A549 treated with AZD9567 at 1 μM for 4 hours (cell line): ENCODE results near the gene KRTAP15-1. TPM values are rescaled to one million over a fixed set of nuclear protein-coding genes. Genes with fewer than 3 reads are reported as not detected.

Experiments used
- total RNA-seq: library from RNA; stranded (reverse); fragments of 200-300 nt; extraction: Qiagen RNA extraction; gene quantifications from 5 replicates; pipeline ENCODE4 v1.2.3, GENCODE V29; 2022; ENCODE audit not compliant: insufficient read depth

Gene KRTAP15-1
- total RNA-seq, result not detected in 5 replicates

GRCh38 chr21:30439975-30440374 is at the start of gene KRTAP15-1:
Gene KRTAP15-1 (plus strand): TSS chr21:30440275. CDS start chr21:30440328, 53 bp downstream.

GRCh38 chr21:30395731-30396130 is 44.3 kb upstream of the KRTAP15-1 start, which contains the start of gene KRTAP13-1:
Gene KRTAP13-1 (plus strand): TSS chr21:30396031. CDS start chr21:30396087, 56 bp downstream.

GRCh38 chr21:30425826-30426225 is 14.2 kb upstream of the KRTAP15-1 start, which contains the start of gene KRTAP13-3:
Gene KRTAP13-3 (minus strand): TSS chr21:30425926. CDS start chr21:30425912, 14 bp downstream.

GRCh38 chr21:30430170-30430655 is 9.9 kb upstream of the KRTAP15-1 start, which contains the start of gene KRTAP13-4:
Gene KRTAP13-4 (plus strand): TSS chr21:30430220. CDS start chr21:30430276, 56 bp downstream.

GRCh38 chr21:30480145-30480544 is 40.1 kb downstream of the KRTAP15-1 start, which contains the start of gene KRTAP19-1:
Gene KRTAP19-1 (minus strand): TSS chr21:30480367. CDS start chr21:30480317, 50 bp downstream.

GRCh38 chr21:30487336-30487735 is 47.3 kb downstream of the KRTAP15-1 start, which contains the start of gene KRTAP19-2:
Gene KRTAP19-2 (minus strand): TSS chr21:30487436. CDS start chr21:30487348, 88 bp downstream.

Other genes with a start within 250 kb of the KRTAP15-1 start
- gene CLDN8, start 224.2 kb upstream of the KRTAP15-1 start, total RNA-seq, result not detected in 5 replicates
- not detected in 5 replicates for gene KRTAP24-1, start 157.3 kb upstream of the KRTAP15-1 start, total RNA-seq
- not detected in 5 replicates for gene KRTAP25-1, start 150.8 kb upstream of the KRTAP15-1 start, total RNA-seq
- gene KRTAP26-1, start 120.0 kb upstream of the KRTAP15-1 start, total RNA-seq, result not detected in 5 replicates
- not detected in 5 replicates for gene KRTAP27-1, start 102.6 kb upstream of the KRTAP15-1 start, total RNA-seq
- not detected in 5 replicates for gene KRTAP23-1, start 91.7 kb upstream of the KRTAP15-1 start, total RNA-seq
- 0.09 TPM in 1 of 5 replicates, not detected in the others for gene KRTAP13-2, start 68.0 kb upstream of the KRTAP15-1 start, total RNA-seq
- gene KRTAP13-1, start 44.2 kb upstream of the KRTAP15-1 start, total RNA-seq, result not detected in 5 replicates
- gene KRTAP13-3, start 14.3 kb upstream of the KRTAP15-1 start, total RNA-seq, result not detected in 5 replicates
- not detected in 5 replicates for gene KRTAP13-4, start 10.1 kb upstream of the KRTAP15-1 start, total RNA-seq
- gene KRTAP19-1, start 40.1 kb downstream of the KRTAP15-1 start, total RNA-seq, result not detected in 5 replicates
- gene KRTAP19-2, start 47.2 kb downstream of the KRTAP15-1 start, total RNA-seq, result not detected in 5 replicates
- not detected in 5 replicates for gene KRTAP19-3, start 51.7 kb downstream of the KRTAP15-1 start, total RNA-seq
- not detected in 5 replicates for gene KRTAP19-4, start 56.9 kb downstream of the KRTAP15-1 start, total RNA-seq
- not detected in 5 replicates for gene KRTAP19-5, start 61.9 kb downstream of the KRTAP15-1 start, total RNA-seq
- gene KRTAP19-6, start 101.6 kb downstream of the KRTAP15-1 start, total RNA-seq, result not detected in 5 replicates
- gene KRTAP19-7, start 121.0 kb downstream of the KRTAP15-1 start, total RNA-seq, result not detected in 5 replicates
- gene KRTAP22-2, start 150.1 kb downstream of the KRTAP15-1 start, total RNA-seq, result not detected in 5 replicates
- not detected in 5 replicates for gene KRTAP6-3, start 152.2 kb downstream of the KRTAP15-1 start, total RNA-seq
- not detected in 5 replicates for gene KRTAP6-2, start 158.6 kb downstream of the KRTAP15-1 start, total RNA-seq
- not detected in 5 replicates for gene KRTAP22-1, start 160.8 kb downstream of the KRTAP15-1 start, total RNA-seq
- gene KRTAP6-1, start 173.7 kb downstream of the KRTAP15-1 start, total RNA-seq, result not detected in 5 replicates
- not detected in 5 replicates for gene KRTAP20-1, start 176.2 kb downstream of the KRTAP15-1 start, total RNA-seq
- not detected in 5 replicates for gene KRTAP20-4, start 180.4 kb downstream of the KRTAP15-1 start, total RNA-seq
- not detected in 5 replicates for gene KRTAP20-2, start 194.9 kb downstream of the KRTAP15-1 start, total RNA-seq
- gene KRTAP20-3, start 202.6 kb downstream of the KRTAP15-1 start, total RNA-seq, result not detected in 5 replicates